Kidney (tissue), 14 donors: ENCODE data around the gene FOXO1. TPM values are rescaled to one million over a fixed set of nuclear protein-coding genes. Genes with fewer than 3 reads are reported as not detected.

Experiments
- DNase-seq, 5 donors: peaks; one replicate each; pipeline ENCODE4 v3.0.0-alpha.2; 2013 to 2020
- FAIRE-seq: peaks from 2 replicates; lab custom pipeline; 2012; peaks lifted over from hg19 to GRCh38; lab: Jason Lieb, UNC
- H3K27ac ChIP-seq, 2 donors: one replicate each; pipeline ENCODE4 v1.7.0; 2013; ENCODE audit warnings: low read depth in 2 of 2, low read length in 2 of 2, inconsistent platforms in 1 of 2
- H3K27me3 ChIP-seq: one replicate; pipeline ENCODE4 v1.7.1; 2013; ENCODE audit warnings: low read length, inconsistent platforms; ENCODE audit not compliant: control insufficient read depth, insufficient read depth
- H3K36me3 ChIP-seq, 3 donors: one replicate each; pipeline versions ENCODE4 v1.7.0 to v1.7.1; 2013; ENCODE audit warnings: low read length in 3 of 3, control low read depth in 1 of 3, inconsistent platforms in 1 of 3; ENCODE audit not compliant: insufficient read depth in 3 of 3, control insufficient read depth in 2 of 3
- H3K4me1 ChIP-seq, 3 donors: one replicate each; pipeline versions ENCODE4 v1.7.0 to v1.7.1; 2013; ENCODE audit warnings: low read length in 3 of 3, inconsistent platforms in 1 of 3, low read depth in 1 of 3; ENCODE audit not compliant: control insufficient read depth in 2 of 3, insufficient read depth in 2 of 3
- H3K4me3 ChIP-seq, 3 donors: one replicate each; pipeline versions ENCODE4 v1.7.0 to v1.8.1; 2013; ENCODE audit warnings: low read length in 3 of 3, control low read depth in 1 of 3, inconsistent platforms in 1 of 3
- H3K9ac ChIP-seq, 3 donors: one replicate each; pipeline versions ENCODE4 v1.7.0 to v1.7.1; 2013; ENCODE audit warnings: low read length in 3 of 3, control low read depth in 1 of 3, inconsistent platforms in 1 of 3
- H3K9me3 ChIP-seq, 3 donors: one replicate each; pipeline versions ENCODE4 v1.7.0 to v1.7.1; 2013; ENCODE audit warnings: low read length in 3 of 3, control low read depth in 1 of 3, inconsistent platforms in 1 of 3; ENCODE audit not compliant: control insufficient read depth in 2 of 3, insufficient read depth in 1 of 3
- intact Hi-C: fragments of 100-400 bp; cut with DNase I; formaldehyde crosslinking; loops from one replicate; pipeline ENCODE4 v1.11.1; 2022
- polyA plus RNA-seq: library from polyadenylated mRNA; stranded (reverse); fragments of 350-450 nt; fragmentation: Illumina TruSeq; extraction: RNeasy Lipid Tissue Mini Kit (QIAGEN cat#74804); gene quantifications from one replicate; pipeline ENCODE4 v1.2.3, GENCODE V29; 2014; ENCODE audit warnings: low read depth, low replicate concordance; ENCODE audit not compliant: insufficient read depth
- total RNA-seq: library from RNA; stranded (reverse); fragmentation: NEBNext Ultra II Directional; extraction: Animal tissue kit (Norgen Biotek cat#: 25700); gene quantifications from one replicate; pipeline ENCODE4 v1.2.1, GENCODE V29; 2021
- TF ChIP-seq, protein P1 (sequence below): IDR thresholded peaks from 3 replicates; pipeline ENCODE4 v1.5.1; 2012; ENCODE audit warnings: mild to moderate bottlenecking, moderate library complexity, borderline replicate concordance; ENCODE audit not compliant: insufficient read depth; ENCODE audit errors: extremely low read depth
- donor health status: control.
- donor health status: control.
- donor health status: control.
- donor health status: control.
- donor health status: control.
- donor health status: DM: yes; HTN: yes; CAD: no.
- donor health status: Normal renal cell carcinoma (clear cell type).

The FOXO1 gene
- total and polyA plus RNA-seq, 2 donors from 2014 or later: 8.6 to 54.6 TPM

DNA sequence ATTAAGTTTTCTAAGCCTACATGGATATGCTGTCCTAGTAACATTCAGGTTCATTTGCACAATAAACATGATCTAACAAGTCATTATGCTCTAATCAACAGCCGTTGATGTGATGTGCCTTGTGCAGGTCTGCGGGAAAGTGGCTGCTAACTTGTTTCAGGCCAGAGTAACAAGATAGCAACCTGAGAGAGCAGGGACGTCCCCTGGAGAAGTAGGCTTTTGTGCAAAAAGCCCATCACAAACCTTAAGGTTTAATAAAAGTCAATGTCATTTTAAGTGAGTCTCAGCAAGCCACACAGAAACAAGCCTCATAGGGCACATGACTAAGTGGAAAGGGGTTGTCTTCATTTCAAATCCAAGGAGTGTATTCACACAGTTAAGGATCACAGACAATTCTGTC is 17.6 kb downstream of the FOXO1 start:
- Histone ChIP-seq H3K27me3 (no peaks in the 10 kb centered on the region), H3K36me3 (no peaks in the 10 kb centered on the region), H3K9me3 (no peaks in the 10 kb centered on the region), H3K4me1 (peaks cover 0 to 17% (median 0%) of the 10 kb centered on the region in 3 donors), H3K4me3 (no peak overlapping the region), H3K27ac (no peak overlapping the region), H3K9ac (no peak overlapping the region)
- DNase-seq (no peak), FAIRE-seq (no peak)
- intact Hi-C loops: no loop called here
- TF ChIP-seq, protein P1, sequence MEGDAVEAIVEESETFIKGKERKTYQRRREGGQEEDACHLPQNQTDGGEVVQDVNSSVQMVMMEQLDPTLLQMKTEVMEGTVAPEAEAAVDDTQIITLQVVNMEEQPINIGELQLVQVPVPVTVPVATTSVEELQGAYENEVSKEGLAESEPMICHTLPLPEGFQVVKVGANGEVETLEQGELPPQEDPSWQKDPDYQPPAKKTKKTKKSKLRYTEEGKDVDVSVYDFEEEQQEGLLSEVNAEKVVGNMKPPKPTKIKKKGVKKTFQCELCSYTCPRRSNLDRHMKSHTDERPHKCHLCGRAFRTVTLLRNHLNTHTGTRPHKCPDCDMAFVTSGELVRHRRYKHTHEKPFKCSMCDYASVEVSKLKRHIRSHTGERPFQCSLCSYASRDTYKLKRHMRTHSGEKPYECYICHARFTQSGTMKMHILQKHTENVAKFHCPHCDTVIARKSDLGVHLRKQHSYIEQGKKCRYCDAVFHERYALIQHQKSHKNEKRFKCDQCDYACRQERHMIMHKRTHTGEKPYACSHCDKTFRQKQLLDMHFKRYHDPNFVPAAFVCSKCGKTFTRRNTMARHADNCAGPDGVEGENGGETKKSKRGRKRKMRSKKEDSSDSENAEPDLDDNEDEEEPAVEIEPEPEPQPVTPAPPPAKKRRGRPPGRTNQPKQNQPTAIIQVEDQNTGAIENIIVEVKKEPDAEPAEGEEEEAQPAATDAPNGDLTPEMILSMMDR: no peak

DNA sequence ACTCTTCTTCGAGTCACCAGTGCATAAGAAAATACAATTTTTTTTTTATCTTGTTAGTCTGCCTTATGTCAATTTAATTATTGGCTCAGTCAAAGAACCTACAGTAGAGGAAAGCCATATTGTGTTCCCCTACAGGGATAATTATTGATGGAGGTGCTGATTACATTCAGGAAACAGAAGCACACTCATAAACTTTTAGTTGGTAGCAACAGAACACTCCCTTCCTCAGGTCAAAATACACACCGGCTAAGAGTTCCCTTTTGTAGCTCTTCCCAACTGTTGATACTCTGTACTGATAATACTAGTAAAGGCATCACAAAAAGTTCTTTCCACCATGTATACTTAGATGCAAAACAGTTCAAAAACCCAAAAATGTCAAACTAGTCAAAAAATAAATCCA is 18.4 kb downstream of the FOXO1 start:
- TF ChIP-seq, protein P1: no peak
- FAIRE-seq (no peak), DNase-seq (peak in 1 of 5 donors; percentile 36)
- no peaks in the 10 kb centered on the region for H3K9me3 ChIP-seq
- H3K27me3 ChIP-seq: no peaks in the 10 kb centered on the region
- H3K9ac ChIP-seq: no peak overlapping the region
- no peak overlapping the region for H3K4me3 ChIP-seq
- peaks cover 0 to 12% (median 0%) of the 10 kb centered on the region in 3 donors for H3K4me1 ChIP-seq
- no peaks in the 10 kb centered on the region for H3K36me3 ChIP-seq
- intact Hi-C loops: no loop called here
- no peak overlapping the region for H3K27ac ChIP-seq

DNA sequence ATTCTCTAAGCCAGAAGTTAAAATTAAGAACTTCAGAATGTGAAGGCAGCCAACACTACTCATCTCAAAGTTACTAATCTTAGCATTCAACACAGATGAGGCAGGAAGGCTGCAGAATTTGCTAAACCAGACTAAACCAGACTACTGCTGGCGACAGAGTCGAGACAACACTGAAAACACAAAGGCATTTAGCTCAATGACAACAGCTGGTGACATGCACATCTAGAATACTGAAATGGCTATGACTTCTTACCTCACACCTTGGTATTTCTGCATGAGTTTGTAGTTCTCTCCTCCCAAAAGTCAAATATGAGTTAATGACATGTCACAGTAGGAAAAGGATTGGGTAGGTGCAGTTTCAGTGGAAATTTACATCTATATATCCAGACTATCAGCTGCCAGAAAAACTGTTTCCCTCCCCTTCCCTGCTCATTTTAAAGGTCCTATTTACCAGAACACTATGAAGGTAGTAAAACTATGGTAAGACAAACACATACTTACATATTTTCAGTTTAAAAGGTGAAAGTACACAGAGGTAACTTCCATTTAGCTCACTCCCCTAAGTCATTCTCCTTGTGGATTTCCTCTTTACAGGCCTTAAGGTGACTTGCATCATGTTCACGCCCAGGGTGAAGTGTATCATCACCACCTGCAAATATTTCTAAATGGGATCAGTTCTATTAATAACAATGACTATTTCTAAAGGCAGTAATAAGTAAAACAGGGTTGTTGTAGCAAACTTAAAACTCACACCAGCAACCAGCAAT is 21.4 kb downstream of the FOXO1 start:
- no peak overlapping the region for H3K4me3 ChIP-seq
- H3K9ac ChIP-seq: no peak overlapping the region
- no peaks in the 10 kb centered on the region for H3K9me3 ChIP-seq
- intact Hi-C loops: no loop called here
- H3K36me3 ChIP-seq: no peaks in the 10 kb centered on the region
- TF ChIP-seq, protein P1: no peak
- H3K27ac ChIP-seq: peak overlapping the region in 1 of 2 donors; percentile 39
- no peaks in the 10 kb centered on the region for H3K27me3 ChIP-seq
- DNase-seq (no peak), FAIRE-seq (no peak)
- peaks cover 0 to 8% (median 4%) of the 10 kb centered on the region in 3 donors for H3K4me1 ChIP-seq
